Fibroblast of pulmonary artery (primary cell): ENCODE measurements around the gene SMC1B.
"Not testable (repeated sequence)": the region's sequence is repeated elsewhere in the genome, so short reads cannot be mapped to it uniquely, and the experiment has no call there.

Source experiments
- DNase-seq: peaks from one replicate; pipeline ENCODE4 v3.0.0-alpha.2; 2010; ENCODE audit warnings: low read depth
- H3K4me3 ChIP-seq: replicated peaks from 2 replicates; pipeline ENCODE4 v1.5.1; 2011; ENCODE audit warnings: low read depth, mild to moderate bottlenecking, control low read depth, low read length, moderate library complexity
- CTCF ChIP-seq: IDR thresholded peaks from 2 replicates; pipeline ENCODE4 v1.5.1; 2011; ENCODE audit warnings: mild to moderate bottlenecking, control low read depth, low read length, inconsistent platforms; ENCODE audit errors: missing control alignments

Gene SMC1B

GRCh38 chr22:45450921-45451651 is 37.7 kb upstream of the SMC1B start:
- DNase-seq, result peak; percentile 80
- H3K4me3 ChIP-seq, result no peak overlapping the region
- no peak for TF ChIP-seq CTCF

GRCh38 chr22:45450101-45450785 is 36.8 kb upstream of the SMC1B start:
- H3K4me3 ChIP-seq, result no peak overlapping the region
- no peak for TF ChIP-seq CTCF
- DNase-seq, result no peak

- DNase-seq, H3K4me3 ChIP-seq: not testable (repeated sequence)
These were observed 36.0 kb upstream of the SMC1B start for GRCh38 chr22:45449442-45449841.

GRCh38 chr22:45448431-45448830 is 35.0 kb upstream of the SMC1B start:
- no peak for TF ChIP-seq CTCF
- no peak overlapping the region for H3K4me3 ChIP-seq
- DNase-seq, result peak; percentile 47

- not testable (repeated sequence) for H3K4me3 ChIP-seq, DNase-seq
These were observed 34.2 kb upstream of the SMC1B start for GRCh38 chr22:45447596-45447995.

GRCh38 chr22:45446216-45446615 is 32.8 kb upstream of the SMC1B start:
- no peak for TF ChIP-seq CTCF
- no peak overlapping the region for H3K4me3 ChIP-seq
- DNase-seq, result no peak

- H3K4me3 ChIP-seq, result no peak overlapping the region
- TF ChIP-seq CTCF, result no peak
- DNase-seq, result no peak
These were observed 31.8 kb upstream of the SMC1B start for GRCh38 chr22:45445031-45445710.
